ENCODE data around the gene ZNF543. TPM values are rescaled to one million over a fixed set of nuclear protein-coding genes. Genes with fewer than 3 reads are reported as not detected.
A peak's percentile ranks its signal among the peaks of the same experiment; 100 is the strongest.

The ZNF543 gene
- total RNA-seq, 1 experiment from 2014 or later = 8.4 TPM

- ChIA-PET POLR2A (no interaction called here), CTCF (interaction anchor here (1.9 to 2.5 kb wide), 2 partner anchors 15 to 49 kb away, joined by 9 to 11 read pairs; partner anchors contain the start of gene ZNF304)
- H3K9me3 Mint-ChIP-seq = no peaks in the 10 kb centered on the region
- peaks cover 25% of the 10 kb centered on the region for H3K36me3 Mint-ChIP-seq
- H3K4me1 Mint-ChIP-seq = 0 out of 2 replicates have a peak, but pooled peaks cover 2% of the 10 kb centered on the region
- H3K4me3 Mint-ChIP-seq = no peak overlapping the region
- peak overlapping the region; percentile 1; the same call in 1 of the 2 replicates for H3K27ac Mint-ChIP-seq
- TF ChIP-seq SMAD3 (CRISPR knock-in tag; IDR thresholded peaks at IDR 0.05; ENCODE audit: borderline replicate concordance) (no peak), ARID4B (CRISPR knock-in tag; IDR thresholded peaks at IDR 0.05; ENCODE audit: borderline replicate concordance) (no peak), RELA (CRISPR knock-in tag; IDR thresholded peaks at IDR 0.05; ENCODE audit: borderline replicate concordance) (no peak), ZBTB21 (CRISPR knock-in tag; IDR thresholded peaks at IDR 0.05; ENCODE audit: borderline replicate concordance) (no peak), TEAD1 (CRISPR knock-in tag; IDR thresholded peaks at IDR 0.05) (no peak), ZNF219 (CRISPR knock-in tag; IDR thresholded peaks at IDR 0.05; ENCODE audit: borderline replicate concordance) (no peak), RORB (CRISPR knock-in tag; IDR thresholded peaks at IDR 0.05) (no peak), JUN (CRISPR knock-in tag; IDR thresholded peaks at IDR 0.05) (no peak), ESRRA (CRISPR knock-in tag; IDR thresholded peaks at IDR 0.05; ENCODE audit: borderline replicate concordance) (no peak), MLX (CRISPR knock-in tag; IDR thresholded peaks at IDR 0.05) (no peak), FOXP1 (CRISPR knock-in tag; IDR thresholded peaks at IDR 0.05; ENCODE audit: borderline replicate concordance) (no peak), MYBL2 (CRISPR knock-in tag; IDR thresholded peaks at IDR 0.05) (no peak), ZNF281 (CRISPR knock-in tag; IDR thresholded peaks at IDR 0.05) (no peak), CDX4 (CRISPR knock-in tag; IDR thresholded peaks at IDR 0.05; ENCODE audit: borderline replicate concordance) (no peak), E2F1 (CRISPR knock-in tag; IDR thresholded peaks at IDR 0.05) (no peak), GRHL2 (CRISPR knock-in tag; IDR thresholded peaks at IDR 0.05; ENCODE audit: insufficient replicate concordance, severe bottlenecking) (no peak), NFATC4 (CRISPR knock-in tag; IDR thresholded peaks at IDR 0.05) (no peak), ZNF671 (CRISPR knock-in tag; IDR thresholded peaks at IDR 0.05) (no peak), OVOL2 (CRISPR knock-in tag; IDR thresholded peaks at IDR 0.05; ENCODE audit: borderline replicate concordance) (no peak)
- no peaks in the 10 kb centered on the region for H3K27me3 Mint-ChIP-seq (ENCODE audit: low read depth)
- DNase-seq (ENCODE audit: low spot score) (no peak), ATAC-seq (no peak; the same call in none of the 2 replicates)
These were observed 18.2 kb upstream of the ZNF543 start for GRCh38 chr19:57302020-57302465.

Measured in WTC11 (cell line).